Stimulated activated CD8-positive, alpha-beta memory T cell treated with anti-CD3 and anti-CD28 coated beads, Interleukin-4, amount 100 ng/mL, for 24 hours (primary cell): ENCODE measurements around the gene CBARP.
A peak's percentile ranks its signal among the peaks of the same experiment; 100 is the strongest.

Source experiments
- DNase-seq: peaks from one replicate; pipeline ENCODE4 v3.0.0-alpha.2; 2020; ENCODE audit warnings: low read depth

The CBARP gene, protein sequence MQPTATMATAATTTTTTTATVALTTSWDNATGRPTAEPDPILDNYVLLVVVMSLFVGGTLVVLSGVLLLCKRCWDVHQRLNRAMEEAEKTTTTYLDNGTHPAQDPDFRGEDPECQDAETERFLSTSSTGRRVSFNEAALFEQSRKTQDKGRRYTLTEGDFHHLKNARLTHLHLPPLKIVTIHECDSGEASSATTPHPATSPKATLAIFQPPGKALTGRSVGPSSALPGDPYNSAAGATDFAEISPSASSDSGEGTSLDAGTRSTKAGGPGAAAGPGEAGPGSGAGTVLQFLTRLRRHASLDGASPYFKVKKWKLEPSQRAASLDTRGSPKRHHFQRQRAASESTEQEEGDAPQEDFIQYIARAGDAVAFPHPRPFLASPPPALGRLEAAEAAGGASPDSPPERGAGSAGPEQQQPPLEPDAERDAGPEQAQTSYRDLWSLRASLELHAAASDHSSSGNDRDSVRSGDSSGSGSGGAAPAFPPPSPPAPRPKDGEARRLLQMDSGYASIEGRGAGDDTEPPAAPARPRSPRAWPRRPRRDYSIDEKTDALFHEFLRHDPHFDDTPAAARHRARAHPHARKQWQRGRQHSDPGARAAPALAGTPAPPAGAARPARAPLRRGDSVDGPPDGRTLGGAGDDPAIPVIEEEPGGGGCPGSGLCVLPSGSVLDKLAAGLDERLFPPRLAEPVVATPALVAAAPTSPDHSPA

DNA sequence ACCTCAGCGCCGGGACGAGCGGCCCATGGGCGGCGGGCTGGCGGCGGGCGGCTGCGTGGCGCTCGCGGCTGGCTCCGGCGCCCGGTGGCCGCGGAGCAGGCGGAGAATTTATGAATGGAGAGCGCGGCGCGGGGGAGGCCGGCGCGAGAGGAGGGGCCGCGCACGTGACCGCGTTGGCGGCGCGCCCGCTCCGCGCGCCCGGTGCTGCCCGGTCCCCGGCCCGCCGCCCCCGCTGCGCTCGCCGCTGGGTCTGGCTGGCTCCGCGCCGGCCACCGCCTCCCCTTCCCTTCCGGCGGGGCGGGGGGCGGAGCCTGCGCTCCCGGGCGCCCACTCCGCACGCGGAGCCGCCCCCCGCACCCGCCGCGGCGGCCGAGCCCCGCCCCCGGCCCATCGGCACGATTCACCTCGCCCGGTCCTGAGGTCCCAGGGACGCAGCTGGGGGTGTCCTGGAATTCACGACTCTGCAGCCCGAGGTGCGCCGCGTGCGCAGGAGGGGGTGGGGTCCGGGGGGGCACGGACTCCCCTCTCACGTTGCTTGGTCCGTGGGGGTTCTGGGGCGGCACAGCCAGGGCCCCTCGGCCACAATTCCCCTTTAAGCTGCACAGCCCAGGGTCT lies at the start of gene CBARP:
Gene CBARP, minus strand, starts transcription at position 252 of the 615 bp plus-strand sequence. CDS start 1,905 bp downstream, outside the sequence.
- no peak for DNase-seq

DNA sequence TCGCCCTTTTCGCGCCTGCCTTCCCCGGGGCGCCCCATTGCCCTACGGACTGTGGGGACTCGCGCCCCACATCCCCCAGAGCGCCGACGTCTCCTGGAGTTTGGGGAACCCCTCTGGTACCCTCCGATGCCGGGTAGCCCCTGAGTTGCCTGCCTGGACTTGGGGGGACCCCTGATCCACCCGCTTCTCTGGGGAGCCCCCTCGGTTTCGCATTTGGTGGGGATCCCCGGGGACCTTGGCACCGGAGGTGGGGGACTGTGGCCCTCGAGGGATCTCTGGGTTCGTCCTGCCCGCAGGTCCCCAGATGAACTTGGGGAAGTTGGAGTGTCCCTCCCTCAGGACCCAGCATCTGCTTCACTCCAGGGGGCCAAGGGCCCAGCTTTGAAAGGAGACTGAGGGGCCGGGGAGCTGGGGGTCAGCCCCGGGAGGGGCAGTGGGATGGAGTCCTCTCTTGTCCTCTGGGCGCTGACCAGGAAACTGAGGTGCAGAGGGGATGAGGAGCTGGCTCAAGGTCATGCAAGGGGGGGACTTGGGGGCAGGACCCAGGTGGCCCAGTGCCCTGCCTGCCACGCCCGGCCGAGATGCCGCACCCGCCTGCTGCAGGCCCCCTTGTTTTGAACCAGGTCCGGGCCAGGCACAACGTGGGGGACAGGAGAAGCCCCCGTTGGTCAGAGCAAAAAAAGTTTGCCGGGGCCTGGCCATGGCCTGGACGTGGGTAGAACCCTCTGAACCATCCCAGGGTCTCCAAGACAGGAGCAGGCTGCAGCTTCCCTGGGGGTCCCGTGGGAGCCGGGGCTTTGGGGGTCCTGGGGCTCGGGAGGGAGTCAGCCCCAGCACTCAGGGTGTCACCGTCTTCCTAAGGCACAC lies 48.9 kb upstream of the CBARP start:
- DNase-seq, result no peak

DNA sequence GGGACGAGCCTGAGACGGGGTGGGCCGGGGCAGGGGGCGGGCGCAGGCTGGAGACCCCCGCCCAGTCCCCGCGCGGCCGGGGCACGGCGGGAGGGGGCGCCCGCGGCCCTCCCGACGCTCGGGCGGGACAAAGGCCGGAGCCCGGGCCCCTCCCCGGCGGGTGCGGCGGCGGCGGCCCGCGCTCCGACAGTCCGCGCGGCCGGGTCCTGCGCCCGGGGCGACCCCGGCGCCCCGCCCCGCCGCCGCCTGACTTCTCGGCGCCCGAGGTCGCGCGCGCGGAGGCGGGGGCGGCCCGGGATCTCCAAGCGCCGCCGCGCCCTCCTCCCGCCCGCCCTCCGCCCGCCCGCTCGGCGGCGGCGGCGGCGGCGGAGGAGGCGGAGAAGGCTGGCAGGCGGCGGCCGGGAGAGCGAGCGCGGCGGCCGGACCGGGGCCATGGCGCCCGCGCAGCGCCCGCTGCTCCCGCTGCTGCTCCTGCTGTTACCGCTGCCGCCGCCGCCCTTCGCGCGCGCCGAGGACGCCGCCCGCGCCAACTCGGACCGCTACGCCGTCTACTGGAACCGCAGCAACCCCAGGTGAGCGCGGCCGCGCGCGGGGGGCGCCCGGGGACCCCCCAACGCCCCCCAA lies 48.0 kb upstream of the CBARP start, which contains the start of gene EFNA2:
Gene EFNA2, plus strand, starts transcription at position 137 of the 624 bp plus-strand sequence. Its CDS starts 296 bp downstream, at position 433.
- no peak for DNase-seq

DNA sequence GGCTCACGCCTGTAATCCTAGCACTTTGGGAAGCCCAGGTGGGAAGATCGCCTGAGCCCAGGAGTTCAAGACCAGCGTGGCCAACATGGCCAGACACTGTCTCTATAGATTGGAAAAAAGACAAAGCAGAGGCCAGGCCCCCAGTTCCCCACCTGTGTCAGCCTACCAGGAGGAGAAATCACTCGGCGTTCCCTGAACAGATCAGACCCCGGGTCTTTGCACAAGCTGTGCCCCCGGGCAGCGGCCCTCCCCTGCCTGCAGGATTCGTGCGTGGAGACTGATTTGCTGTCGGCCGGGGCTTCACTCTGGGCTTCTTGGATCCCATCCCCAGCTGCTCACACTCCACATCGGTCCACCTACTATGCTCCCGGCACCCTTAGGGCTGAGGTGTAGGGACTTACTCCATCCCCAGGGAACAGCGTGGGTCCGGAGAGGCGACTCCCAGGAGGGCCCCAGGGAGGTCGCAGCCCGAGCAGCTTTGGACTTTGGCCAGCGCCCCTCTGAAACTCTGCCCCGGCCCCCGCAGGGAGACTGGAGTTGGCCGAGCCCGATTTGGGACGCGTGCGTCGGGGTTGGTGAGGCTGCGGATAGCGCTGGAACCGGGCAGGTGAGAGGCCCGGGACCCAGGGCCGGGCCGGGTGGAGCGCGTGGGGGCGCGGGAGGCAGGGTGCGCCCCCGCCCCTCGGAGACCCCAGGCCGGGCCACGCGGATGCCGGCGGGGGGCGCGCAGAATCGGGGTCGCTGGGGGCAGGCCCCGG lies 47.4 kb upstream of the CBARP start:
- DNase-seq, result no peak

DNA sequence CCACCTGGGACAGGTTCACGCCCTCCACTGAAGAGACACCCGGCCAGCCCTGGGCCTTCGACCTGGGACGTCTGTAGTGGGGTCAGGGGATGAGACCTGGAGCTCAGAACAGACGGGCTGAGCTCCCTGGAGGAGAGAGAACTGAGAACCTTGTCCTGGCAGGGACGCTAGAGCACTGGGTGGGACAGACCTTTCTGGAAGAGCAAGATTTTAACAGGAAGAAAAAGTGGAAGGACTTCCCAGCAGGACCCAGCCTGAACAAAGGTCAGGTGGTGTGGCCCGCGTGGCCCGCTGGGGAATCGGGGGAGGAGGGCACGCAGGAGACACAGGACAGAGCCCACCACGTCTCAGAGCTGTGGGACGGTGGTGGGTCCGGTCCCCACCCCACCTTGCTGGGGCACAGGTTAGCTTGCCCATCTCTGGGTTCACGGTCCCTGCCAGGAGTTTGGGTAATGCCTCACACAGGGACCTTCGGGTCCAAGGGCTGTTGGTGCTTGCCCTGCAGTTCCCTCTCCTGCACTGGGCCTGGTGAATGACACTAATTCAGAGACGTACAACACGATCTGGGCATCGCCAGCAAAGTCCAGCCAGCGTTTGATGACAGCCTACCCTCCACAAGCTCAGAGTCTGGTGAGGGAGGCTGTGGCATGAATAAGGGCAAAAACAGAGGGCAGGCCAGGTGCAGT lies 46.6 kb upstream of the CBARP start:
- DNase-seq, result no peak

DNA sequence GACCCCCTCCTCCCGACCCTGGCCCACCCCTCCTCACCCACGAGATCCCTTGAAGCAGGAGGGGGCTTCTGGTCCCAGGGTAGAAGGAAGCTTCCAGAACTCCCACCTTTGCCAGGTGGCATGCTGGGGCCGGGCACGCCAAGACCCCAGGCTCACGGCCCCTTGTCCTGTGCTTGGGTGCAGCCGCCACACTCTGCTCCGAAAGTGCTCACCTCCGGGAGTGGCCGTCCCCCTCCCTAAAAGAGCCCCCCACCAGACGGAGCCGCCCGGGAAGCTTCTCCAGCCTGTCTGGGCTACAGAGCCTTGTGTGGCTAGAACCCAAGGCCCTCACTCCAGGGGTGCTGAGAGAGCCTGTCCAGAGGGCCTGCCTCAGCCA lies 46.1 kb upstream of the CBARP start:
- no peak for DNase-seq

DNA sequence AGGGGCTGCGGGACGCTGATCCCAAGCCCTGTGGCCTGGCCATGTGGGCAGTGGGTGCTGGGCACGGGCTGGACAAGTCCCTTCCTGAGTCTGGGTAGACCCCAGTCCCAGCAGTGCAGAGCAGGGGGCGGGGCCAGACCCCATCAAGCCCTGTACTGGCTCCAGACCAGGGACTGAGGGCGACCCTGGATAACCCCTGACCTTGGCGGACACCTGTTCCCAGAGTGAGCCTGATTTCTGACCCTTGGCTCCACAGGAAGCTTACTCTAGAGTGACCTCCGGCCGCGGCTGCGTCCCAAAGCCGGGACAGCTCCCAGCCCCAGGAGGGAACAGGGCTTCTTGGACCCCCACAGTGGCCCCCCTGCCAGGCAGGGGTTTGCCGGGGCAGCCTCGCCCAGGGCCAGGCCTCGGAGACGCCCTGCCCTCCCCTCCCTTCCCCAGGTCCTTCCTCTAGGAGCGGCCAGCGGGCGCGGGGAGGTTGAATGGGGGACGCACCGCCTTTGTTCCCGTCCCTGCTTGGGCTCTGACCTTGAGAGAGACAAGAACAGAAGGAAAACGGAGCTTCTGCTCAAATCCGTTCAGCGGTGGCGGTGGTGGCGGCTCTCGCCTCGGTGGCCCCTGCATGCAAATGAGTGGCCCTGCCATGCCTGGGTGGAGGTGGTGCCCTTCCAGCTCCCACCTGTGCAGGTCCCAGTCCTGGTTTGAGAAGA lies 45.6 kb upstream of the CBARP start:
- no peak for DNase-seq

DNA sequence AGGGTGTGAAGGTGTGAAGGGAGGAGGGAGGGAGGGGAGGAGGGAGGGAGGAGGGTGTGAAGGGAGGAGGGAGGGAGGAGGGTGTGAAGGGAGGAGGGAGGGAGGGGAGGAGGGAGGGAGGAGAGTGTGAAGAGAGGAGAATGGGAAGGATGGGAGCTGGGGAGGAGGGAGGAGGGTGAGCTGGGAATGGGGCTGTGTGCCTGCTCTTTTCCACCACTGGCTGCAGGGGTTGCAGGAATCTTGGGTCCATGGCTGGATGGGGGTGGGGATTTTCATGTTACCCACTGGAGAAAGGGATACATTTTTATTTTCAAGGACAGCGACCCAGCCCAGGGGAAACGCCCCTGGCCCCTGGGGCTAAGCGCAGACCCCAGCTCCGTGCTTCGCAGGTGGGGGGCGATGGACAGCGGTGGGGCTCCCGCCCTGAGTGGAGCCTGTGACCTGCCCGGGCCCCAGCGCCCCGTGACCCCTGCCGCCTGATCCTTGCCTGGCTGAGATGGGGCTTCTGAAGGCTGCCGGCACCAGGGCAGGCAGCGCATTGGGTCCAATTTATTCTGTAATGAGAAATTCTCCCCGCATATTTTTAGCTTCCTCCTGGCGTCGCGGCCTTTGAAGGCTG lies 44.9 kb upstream of the CBARP start:
- no peak for DNase-seq

DNA sequence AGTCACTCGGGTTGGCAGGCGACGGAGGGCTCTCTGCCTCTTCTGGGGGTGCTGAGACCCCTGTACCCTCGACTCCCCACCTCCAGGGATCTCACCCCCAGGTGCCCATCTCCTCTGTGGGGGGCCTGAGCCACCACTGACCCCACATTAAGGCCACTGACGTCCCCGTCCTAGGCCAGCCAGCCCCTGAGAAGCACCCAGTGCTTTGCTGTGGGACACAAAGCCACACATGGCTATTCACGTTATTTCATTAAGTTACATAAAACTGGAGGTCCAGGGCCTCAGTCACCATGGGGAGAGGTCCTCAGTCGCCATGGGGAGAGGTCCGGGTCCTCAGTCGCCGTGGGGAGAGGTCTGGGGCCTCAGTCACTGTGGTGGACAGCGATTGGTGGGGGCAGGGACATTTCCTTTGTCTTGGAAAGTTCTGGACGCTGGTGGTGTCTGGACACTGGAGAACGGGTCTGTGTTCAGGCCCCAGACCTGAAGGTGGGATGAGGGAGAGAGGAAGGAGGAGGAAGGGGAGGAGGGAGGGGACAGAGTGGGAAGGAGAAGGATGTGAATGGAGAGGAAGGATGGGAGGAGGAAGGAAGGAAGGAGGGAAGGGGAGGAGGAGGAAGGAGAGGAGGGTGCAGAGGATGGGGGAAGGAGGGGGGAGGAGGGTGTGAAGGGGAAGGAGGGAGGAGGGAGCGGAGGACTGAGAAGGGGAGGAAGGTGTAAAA lies 43.9 kb upstream of the CBARP start:
- DNase-seq, result no peak

DNA sequence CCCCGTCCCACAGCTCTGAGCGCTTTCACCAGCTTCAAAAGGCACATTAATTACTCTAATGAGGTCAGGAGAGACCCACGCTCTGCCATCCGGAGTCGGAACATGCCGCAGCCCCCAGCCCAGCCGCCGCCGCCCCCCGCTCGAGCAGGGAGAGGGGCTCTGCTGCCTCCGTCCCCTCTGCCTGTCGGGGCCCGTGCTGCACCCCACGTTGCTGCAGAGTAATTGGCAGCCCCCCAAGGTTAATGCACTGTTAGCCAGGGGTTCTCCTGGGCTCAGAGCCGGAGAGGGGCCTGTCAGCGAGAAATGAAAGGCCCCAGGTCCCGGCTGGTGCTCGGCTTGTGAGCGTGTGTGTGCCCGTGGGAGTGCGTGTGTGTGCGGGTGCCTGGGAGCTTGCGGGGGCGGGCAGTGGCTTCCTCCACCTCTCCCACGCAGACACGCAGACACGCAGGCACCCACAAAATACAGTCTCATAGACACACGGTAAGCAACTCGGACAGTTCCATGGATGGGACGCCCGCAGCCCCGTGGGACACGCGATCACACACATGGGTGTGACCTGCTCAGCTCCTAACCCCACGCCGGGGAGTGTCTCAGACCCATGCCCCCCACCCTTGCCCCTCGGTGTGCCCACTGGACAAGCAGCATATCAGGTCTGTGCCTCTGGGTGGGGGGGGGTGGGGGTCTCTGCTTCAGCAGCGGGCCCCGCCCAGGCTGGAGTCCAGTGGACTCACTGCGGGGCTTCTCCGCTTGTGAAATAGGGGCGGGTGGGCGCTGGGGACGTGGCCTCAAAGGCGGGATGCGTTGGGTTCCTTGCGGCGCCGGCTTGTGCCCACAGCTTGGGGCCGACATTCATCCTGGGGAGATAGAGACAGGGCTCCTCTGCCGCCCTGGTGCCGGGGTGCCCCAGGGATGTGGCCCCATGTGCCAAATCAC lies 43.1 kb upstream of the CBARP start:
- no peak for DNase-seq

DNA sequence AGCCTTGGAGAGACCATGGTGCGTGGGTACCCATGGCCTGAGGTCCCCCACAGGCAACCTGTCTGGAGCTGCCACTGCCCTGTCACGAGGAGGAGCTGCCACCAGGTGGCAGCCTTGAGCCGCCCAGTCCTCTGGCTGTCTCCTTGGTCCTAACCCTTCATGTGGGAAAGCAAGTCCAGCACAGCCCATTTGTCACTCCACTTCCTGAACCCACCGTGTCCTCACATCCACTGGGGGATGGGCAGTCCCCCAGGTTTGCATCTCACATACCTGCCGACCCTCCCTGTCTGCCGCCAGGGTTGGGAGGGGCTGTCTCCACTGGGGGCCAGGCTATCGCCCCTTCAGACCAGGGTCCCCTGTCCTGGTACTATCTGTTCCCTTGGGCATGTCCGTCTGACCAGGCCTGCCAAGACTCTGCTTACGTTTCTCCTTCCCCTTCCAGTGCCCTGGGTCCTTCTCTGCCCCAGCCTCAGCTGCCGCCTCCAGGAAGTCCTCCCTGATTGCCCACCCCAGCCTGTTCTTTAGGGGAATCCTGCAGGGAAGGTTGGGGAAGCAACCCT lies 42.1 kb upstream of the CBARP start:
- DNase-seq, result peak; percentile 66

DNA sequence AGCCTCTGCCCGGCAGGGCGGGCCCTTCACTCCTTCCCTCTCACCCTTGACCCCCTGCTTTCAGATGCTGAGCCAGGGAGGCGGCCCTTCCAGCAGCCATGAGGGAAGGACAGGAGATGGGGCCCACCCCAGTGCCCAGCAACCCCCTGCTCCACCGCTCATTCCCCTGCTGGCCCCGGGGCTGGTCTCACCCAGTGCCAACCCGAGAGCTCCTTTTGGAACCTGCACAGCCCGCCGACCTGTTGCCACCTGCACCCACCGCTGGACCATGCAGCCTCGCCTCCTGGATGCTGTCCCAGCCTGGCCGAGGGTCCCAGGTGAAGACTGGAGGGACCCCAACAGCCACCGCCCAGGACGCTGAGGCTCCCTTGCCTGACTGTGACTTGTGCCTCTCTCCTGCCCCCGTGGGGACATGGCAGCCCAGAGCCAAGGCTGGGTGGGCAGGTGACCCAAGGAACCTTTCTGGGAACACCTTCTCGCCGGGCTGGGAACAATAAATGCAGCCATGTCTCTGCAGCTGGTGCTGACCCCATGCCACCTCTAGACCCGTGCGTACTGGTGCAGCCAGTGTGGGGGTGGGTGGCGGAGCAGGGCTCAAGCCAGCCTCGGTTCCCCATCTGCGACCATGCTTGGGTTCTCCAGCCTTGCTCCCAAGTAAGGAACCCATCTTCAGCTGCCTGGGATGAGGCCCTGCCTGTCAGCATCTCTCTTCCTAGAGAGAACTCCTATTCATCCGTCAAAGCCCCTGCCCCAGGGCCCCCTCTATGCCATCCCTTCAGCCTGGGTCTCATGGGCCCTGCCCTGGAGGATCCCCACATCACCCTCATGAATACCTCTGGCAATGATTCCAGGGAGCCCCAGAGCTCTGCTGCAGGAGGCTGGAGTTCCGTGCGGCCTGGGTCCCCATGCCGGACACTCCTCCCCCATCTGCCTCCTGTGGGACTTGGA lies 41.2 kb upstream of the CBARP start:
- DNase-seq, result no peak

DNA sequence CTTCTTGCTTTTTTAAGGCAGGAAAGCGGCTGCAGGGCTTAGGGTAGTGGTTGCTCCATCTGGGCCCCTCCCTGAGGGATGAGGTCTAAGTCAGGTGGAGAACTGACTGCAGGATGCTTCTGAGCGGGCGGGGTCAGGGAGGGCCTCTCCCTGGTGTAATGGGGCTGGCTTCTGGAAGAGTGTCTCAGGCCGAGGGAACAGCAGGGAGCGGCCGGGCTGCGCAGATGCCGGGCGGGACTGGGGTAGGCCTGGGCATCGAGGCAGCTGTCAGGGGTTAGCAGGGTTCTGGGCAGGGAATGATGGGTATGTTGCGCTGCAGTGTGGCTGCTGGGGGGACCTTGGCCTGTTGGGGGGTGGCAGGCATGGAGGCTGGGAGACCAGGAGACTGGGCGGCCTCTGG lies 40.3 kb upstream of the CBARP start:
- DNase-seq, result no peak

DNA sequence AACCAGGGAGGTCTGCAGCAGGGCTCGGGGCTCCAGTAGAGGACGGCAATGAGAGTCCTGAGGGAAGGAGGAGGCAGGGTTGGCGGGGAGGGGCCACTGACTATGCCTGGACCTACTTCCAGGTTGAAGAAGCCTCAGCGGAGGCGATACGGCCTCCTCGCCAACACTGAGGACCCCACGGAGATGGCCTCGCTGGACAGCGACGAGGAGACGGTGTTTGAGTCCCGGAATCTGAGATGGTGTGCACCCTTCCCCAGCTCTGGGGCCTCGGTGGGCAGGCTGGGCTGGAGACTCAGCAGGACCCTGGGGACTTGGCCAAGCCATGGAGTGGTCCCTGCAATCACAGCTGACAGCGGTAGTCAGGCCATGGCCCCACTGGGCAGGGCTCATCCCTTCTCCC lies 39.3 kb upstream of the CBARP start:
- DNase-seq, result no peak

DNA sequence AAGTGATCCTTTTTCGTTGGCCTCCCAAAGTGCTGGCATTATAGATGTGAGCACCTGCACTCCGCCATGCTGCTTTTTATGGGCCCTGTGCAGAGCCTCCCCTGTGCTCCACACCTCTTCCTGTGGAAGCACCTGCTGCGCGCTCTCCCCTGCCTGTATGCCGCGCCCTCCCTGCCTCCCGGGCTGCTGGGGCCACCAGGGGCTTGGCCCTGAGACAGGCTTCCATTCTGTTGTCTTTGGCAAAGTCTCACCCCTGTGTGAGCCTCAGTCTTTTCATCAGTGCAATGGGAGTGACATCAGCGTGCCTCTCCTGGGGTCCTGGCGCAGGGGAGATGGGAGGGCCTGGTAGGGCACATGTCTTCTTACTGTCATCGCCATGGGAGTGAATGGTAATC lies 38.8 kb upstream of the CBARP start:
- DNase-seq, result no peak
